Bronchial epithelial cell (primary cell): Measurements from ENCODE around the gene RNF220. TPM values are rescaled to one million over a fixed set of nuclear protein-coding genes. Genes with fewer than 3 reads are reported as not detected.

Source experiments
- DNase-seq: peaks from one replicate; pipeline ENCODE4 v3.0.0-alpha.2; 2010; ENCODE audit warnings: low read depth
- FAIRE-seq: peaks from 2 replicates; lab custom pipeline; 2011; peaks lifted over from hg19 to GRCh38; lab: Jason Lieb, UNC
- H3K27me3 ChIP-seq: 2 replicates; pipeline ENCODE4 v1.5.1; 2011; ENCODE audit warnings: low read length; ENCODE audit not compliant: control insufficient read depth, insufficient read depth
- H3K36me3 ChIP-seq: 2 replicates; pipeline ENCODE4 v1.5.1; 2011; ENCODE audit warnings: low read length; ENCODE audit not compliant: control insufficient read depth, insufficient read depth
- H3K4me3 ChIP-seq: 2 replicates; pipeline ENCODE4 v1.5.1; 2011; ENCODE audit warnings: mild to moderate bottlenecking, low read depth, low read length, control low read depth
- total RNA-seq: library from RNA; depleted of rRNA; stranded (reverse); fragments of >200 nt; gene quantifications from 2 replicates; pipeline ENCODE4 v1.2.1, GENCODE V29; 2014
- TF ChIP-seq, protein P1 (sequence below): IDR thresholded peaks from 2 replicates; pipeline ENCODE4 v1.5.1; 2011; ENCODE audit warnings: mild to moderate bottlenecking, moderate library complexity, low read length, control low read depth, inconsistent platforms; ENCODE audit not compliant: insufficient read depth, severe bottlenecking

Gene RNF220
- total RNA-seq, 1 donor from 2014 or later, result 94.5 TPM

DNA sequence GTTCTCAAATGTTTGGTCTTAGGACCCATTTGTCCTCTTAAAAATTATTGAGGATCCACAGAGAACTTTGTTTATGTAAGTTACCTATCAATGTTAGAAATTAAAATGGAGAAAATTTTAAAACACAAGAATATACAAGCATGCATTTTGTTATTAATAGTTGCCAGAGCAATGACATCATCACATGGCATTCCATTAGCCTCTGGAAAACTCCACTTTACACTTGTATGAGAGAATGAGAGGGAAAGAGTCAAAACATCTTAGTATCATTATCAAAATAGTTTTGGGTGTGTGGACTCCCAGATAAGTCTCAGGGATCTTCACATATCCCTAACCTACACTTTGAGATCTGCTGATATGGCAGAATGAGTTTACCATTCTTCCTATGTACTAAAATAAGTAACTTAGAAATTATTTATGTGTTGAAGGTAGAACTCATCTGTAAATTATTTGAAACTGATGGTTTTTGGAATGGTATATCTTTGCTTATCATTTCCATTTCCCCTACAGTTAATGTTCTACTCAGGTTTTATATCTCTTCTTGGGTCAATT lies 48.8 kb downstream of the RNF220 start:
- H3K27me3 ChIP-seq, result peaks cover 3% of the 10 kb centered on the region
- H3K4me3 ChIP-seq, result no peak overlapping the region
- H3K36me3 ChIP-seq, result no peaks in the 10 kb centered on the region
- TF ChIP-seq, protein P1, sequence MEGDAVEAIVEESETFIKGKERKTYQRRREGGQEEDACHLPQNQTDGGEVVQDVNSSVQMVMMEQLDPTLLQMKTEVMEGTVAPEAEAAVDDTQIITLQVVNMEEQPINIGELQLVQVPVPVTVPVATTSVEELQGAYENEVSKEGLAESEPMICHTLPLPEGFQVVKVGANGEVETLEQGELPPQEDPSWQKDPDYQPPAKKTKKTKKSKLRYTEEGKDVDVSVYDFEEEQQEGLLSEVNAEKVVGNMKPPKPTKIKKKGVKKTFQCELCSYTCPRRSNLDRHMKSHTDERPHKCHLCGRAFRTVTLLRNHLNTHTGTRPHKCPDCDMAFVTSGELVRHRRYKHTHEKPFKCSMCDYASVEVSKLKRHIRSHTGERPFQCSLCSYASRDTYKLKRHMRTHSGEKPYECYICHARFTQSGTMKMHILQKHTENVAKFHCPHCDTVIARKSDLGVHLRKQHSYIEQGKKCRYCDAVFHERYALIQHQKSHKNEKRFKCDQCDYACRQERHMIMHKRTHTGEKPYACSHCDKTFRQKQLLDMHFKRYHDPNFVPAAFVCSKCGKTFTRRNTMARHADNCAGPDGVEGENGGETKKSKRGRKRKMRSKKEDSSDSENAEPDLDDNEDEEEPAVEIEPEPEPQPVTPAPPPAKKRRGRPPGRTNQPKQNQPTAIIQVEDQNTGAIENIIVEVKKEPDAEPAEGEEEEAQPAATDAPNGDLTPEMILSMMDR, result no peak
- FAIRE-seq, result no peak
- DNase-seq, result no peak

DNA sequence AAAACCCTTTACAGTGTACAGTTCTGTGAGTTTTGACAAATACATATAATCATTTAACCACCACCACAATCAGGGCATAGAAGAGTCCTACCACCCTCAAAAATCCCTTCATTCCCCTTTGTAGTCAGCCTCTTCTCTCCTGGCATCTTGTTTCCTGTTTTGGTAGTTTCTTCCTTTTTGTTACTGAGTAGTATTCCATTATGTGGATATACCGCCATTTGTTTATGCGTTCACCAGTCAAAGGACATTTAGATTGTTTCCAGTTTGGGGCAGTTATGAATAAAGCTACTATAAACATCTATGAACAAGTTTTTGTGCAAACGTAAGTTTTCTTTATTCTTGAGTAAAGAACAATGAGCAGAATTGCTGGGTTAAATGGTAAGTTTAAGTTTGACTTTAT lies 49.6 kb downstream of the RNF220 start:
- FAIRE-seq (no peak), DNase-seq (no peak)
- TF ChIP-seq, protein P1, result no peak
- peaks cover 2% of the 10 kb centered on the region for H3K27me3 ChIP-seq
- H3K36me3 ChIP-seq, result no peaks in the 10 kb centered on the region
- no peak overlapping the region for H3K4me3 ChIP-seq

DNA sequence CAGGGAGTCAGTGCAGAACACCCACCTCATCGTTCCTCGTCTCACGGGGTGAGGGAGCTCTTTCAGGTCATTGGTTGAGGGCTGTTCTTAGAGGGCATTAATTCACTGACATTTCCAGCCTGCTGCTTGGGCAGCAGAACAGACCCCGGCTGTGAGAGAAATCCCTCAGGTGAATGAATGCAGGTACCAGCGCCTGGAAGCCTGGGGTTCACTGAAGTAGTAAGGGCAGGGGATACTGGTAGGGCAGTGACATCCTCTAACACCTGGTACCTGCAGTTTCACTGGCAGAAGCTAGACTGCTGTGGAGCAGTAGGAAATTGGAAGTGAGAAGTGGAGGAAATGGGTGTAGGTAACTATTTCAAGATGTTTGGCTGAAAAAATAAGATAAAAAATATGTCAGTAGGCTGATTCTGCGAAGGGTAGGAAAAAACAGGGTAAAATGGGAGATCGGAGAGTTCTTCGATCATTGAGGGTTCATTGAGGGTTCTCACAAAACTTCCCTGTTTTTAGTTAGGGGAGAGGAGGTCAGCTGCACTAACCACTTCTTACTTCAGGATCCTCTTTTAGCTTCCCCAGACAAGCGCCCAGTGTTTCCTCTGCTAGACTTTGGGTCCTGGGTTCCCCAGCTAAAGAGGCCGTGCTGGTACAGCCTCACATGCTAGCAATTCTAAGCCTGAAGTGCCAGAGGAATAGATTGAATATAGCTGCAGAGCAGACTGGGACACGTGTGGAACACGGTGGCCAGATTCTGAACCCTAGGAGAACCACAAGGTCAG lies 55.2 kb downstream of the RNF220 start:
- Histone ChIP-seq H3K36me3 (no peaks in the 10 kb centered on the region), H3K4me3 (no peak overlapping the region), H3K27me3 (peaks cover 2% of the 10 kb centered on the region)
- TF ChIP-seq, protein P1, result no peak
- no peak for DNase-seq
- FAIRE-seq, result no peak

DNA sequence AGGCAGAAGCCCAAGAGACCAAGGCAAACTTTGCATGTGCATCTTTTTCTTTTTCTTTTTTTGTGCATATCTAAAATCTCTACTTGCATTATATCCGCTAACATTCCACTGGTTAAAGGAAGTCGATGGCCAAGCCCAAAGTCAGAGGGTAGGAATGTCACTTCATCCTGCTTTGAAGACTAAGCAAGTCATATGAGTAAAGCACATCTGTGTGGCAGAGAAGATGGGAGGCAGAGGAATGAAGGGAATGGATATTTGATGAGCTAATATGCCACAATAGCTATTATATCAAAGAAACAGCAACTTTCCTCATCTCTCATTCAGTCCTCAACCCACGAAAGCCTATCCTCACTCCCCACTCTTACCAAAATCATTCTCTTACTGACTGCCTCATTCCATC lies 59.3 kb downstream of the RNF220 start:
- FAIRE-seq (no peak), DNase-seq (no peak)
- TF ChIP-seq, protein P1, result no peak
- H3K36me3 ChIP-seq, result no peaks in the 10 kb centered on the region
- no peaks in the 10 kb centered on the region for H3K27me3 ChIP-seq
- no peak overlapping the region for H3K4me3 ChIP-seq

DNA sequence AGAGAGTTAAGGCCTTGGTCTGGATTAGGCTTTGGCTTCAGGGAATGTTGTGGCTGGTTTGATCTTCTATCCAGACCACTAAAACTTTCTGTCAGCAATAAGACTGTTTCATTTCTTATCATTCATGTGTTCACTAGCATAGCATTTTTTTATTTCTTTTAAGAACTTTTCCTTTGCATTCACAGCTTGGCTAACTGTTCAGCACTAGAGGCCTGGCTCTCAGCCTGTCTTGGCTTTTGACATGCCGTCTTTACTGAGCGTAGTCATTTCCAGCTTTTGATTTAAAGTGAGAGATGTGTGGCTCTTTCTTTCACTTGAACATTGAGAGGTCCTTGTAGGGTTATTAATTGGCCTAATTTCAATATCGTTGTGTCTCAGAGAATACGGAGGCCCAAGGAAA lies 62.5 kb downstream of the RNF220 start:
- no peaks in the 10 kb centered on the region for H3K27me3 ChIP-seq
- no peak overlapping the region for H3K4me3 ChIP-seq
- FAIRE-seq, result no peak
- no peak for DNase-seq
- H3K36me3 ChIP-seq, result no peaks in the 10 kb centered on the region
- TF ChIP-seq, protein P1, result no peak

DNA sequence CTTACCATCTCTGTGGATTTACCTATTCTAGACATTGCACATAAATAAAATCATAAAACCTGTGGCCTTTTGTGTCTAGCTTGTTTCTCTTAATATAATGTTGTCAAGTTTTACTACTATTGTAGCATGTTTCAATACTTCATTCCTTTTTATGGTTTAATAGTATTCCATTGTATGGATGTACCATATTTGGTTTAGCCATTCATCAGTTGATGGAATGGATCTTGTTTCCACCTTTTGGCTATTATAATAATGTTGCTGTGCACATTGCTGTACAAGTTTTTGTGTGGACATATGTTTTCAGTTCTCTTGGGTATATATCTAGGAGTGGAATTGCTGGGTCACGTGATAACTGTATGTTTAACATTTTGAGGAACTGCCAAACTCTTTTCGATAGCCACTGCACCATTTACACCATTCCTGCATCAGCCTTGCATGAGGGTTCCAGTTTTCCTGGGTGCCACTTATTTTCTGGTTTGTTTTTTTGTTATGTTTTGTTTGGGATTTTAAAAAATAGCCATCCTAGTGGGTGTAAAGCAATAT lies 66.9 kb downstream of the RNF220 start:
- Histone ChIP-seq H3K27me3 (peaks cover 2% of the 10 kb centered on the region), H3K4me3 (no peak overlapping the region), H3K36me3 (no peaks in the 10 kb centered on the region)
- no peak for FAIRE-seq
- DNase-seq, result no peak
- TF ChIP-seq, protein P1, result no peak
